Retina (tissue), 1 donor: Measurements from ENCODE around the gene PIPOX.

Experiments
- DNase-seq: peaks from one replicate; pipeline ENCODE4 v3.0.0-alpha.2; 2016

PIPOX gene

GRCh38 chr17:29102046-29102445, 59.1 kb downstream of the PIPOX start:
- DNase-seq = no peak

DNA sequence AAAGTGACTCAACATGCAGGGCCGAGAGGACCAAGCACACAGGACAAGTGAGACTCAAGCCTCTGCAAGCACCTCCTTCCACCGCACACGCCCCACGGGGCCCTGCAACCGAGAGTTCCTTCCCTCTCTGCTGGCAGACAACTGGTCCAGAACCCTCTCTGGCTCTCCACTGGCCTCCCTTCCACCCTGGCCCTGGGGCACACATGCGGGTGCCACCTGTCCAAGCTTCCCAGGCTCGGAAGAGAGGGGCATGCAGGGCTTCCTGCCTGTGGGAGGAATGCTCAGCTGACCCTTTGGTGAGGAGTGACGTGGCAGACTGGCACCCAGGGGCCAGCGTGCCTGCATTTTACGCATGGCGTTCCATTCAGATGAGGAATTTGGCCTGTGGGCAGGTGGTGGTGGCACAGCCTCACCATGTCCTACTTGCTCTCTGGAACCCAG, 59.8 kb downstream of the PIPOX start:
- no peak for DNase-seq

- DNase-seq = no peak
These were observed 60.4 kb downstream of the PIPOX start for GRCh38 chr17:29103341-29103740.
